ENCODE data around the gene PRDM8.
A peak's percentile ranks its signal among the peaks of the same experiment; 100 is the strongest.

Gene PRDM8

DNA sequence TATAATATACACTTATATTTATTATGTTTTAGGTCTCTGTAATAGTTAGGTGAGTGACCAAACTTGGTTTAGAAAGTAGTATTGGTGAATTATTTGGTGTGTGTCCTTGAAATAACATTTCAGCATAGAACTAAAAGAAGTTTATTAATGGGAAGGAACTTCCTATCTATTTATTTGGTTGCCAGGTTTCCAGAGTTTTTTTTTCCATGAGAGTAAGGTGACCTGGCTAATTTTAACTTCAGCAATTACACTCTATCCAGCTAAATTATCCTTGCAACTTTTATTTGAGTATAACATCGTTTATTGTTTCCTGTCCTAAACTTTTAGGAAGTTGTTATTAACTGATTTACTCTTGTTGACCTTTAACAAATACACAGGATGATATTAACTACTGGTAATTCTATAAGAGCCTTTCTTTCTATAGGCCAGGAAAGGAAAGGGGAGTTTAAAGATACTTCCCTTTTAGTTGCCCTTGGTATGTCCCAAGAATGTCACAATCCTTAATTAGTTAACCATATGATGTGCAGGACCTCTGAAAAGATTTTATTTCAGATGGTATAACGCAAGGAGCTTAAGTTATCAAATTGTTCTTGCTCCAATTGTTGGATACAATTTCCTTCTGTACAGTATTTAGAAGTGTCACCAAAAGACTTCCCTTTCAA lies 18.9 kb downstream of the PRDM8 start:
- DNase-seq (ENCODE audit: insufficient read length, low spot score) = no peak
- no peak for TF ChIP-seq SPI1 (IDR thresholded peaks at IDR 0.05; ENCODE audit: low read depth, low read length)

DNA sequence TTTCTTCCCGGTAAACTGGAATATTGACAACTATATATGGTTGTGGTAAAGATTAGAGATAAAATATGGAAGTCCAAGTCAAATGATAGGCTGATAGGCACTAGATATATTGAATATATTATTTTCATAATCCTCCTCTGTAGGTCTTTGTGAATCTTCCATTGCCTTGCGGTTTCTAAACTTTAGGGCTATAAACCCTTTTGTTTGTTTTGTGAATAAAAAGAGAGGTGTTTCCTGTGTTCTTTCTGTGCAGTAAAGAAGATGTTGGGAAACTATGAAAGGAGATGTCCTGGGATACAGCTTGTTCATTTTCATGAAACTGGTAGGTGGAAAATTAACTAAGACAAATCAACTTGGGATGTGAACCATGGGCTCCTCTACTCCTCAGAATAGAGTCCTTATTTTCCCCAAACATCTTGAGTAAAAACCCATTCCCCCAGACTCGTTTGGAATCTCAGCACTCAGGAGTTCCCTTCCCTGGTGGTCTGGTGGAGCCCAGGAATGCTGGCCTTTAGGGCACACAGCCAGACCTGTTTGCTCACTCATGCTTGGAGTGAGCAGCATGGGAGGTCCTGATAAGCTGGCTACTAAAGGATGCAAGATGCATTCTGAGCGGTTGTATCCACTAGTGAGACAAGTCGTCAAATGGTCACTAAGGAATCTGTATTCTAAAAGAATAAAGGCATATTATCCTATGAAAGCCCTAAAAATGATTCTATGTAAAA lies 22.2 kb downstream of the PRDM8 start:
- DNase-seq (ENCODE audit: insufficient read length, low spot score) (no peak), FAIRE-seq (no peak)
- TF ChIP-seq SPI1 (IDR thresholded peaks at IDR 0.05; ENCODE audit: low read depth, low read length) (no peak), POU2F2 (IDR thresholded peaks at IDR 0.05; ENCODE audit: low read depth, low read length) (no peak), TAF1 (IDR thresholded peaks at IDR 0.05; ENCODE audit: low read depth, low read length) (no peak)

More for the DNA sequence above, 18.9 kb downstream of the PRDM8 start:
- FAIRE-seq = no peak

DNA sequence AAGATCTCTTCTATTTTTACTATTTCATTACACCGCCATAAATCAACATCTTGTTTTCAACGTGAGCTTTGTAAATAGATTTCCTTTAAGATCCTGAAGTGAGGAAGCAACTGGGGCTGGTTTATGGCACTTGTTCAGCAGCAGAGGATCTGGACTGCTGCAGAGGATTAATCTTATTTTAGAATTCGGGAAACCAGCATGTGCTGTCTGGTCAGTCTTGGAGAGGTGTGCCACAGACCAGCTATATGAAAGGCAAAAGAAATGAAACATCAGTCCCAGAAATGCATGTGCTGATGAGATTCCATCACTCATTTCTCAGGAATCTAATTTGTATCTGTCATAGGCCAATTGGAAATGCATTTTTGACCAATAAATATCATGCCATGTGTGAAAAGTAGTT lies 23.4 kb downstream of the PRDM8 start:
- no peak for TF ChIP-seq PAX5 (IDR thresholded peaks at IDR 0.05; ENCODE audit: insufficient read depth, low read length, severe bottlenecking)
- no peak for TF ChIP-seq POU2F2 (IDR thresholded peaks at IDR 0.05; ENCODE audit: low read depth, low read length)
- no peak for TF ChIP-seq POLR2AphosphoS5 (IDR thresholded peaks at IDR 0.05; ENCODE audit: low read depth, low read length)
- no peak for TF ChIP-seq POLR2A (IDR thresholded peaks at IDR 0.05; ENCODE audit: low read depth, low read length)
- TF ChIP-seq TAF1 (IDR thresholded peaks at IDR 0.05; ENCODE audit: low read depth, low read length) = no peak
- no peak for TF ChIP-seq SPI1 (IDR thresholded peaks at IDR 0.05; ENCODE audit: low read depth, low read length)
- FAIRE-seq = no peak
- no peak for DNase-seq (ENCODE audit: insufficient read length, low spot score)

DNA sequence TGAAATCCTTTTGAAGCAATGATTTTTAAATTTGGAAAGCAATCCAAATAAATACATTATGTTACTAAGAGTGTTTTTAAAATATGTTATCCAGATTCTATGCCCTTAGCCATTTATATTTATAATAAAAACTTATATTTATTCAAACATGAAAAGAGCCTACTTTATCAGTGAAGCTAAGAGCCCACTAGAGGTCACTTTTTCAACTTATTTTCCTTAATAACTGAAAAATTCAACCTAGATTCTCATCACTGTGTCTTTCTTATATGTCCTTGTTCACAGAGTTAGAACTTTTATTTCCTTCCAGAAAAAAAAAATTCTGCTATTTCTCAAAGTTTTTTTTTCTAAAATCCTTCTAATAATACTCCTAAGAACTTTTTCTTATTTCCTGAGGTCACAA lies 23.9 kb downstream of the PRDM8 start:
- FAIRE-seq (no peak), DNase-seq (ENCODE audit: insufficient read length, low spot score) (no peak)
- TF ChIP-seq POLR2A (IDR thresholded peaks at IDR 0.05; ENCODE audit: low read depth, low read length) = no peak
- no peak for TF ChIP-seq SPI1 (IDR thresholded peaks at IDR 0.05; ENCODE audit: low read depth, low read length)
- no peak for TF ChIP-seq POU2F2 (IDR thresholded peaks at IDR 0.05; ENCODE audit: low read depth, low read length)
- TF ChIP-seq POLR2AphosphoS5 (IDR thresholded peaks at IDR 0.05; ENCODE audit: low read depth, low read length) = no peak
- no peak for TF ChIP-seq TAF1 (IDR thresholded peaks at IDR 0.05; ENCODE audit: low read depth, low read length)
- TF ChIP-seq PAX5 (IDR thresholded peaks at IDR 0.05; ENCODE audit: insufficient read depth, low read length, severe bottlenecking) = no peak

DNA sequence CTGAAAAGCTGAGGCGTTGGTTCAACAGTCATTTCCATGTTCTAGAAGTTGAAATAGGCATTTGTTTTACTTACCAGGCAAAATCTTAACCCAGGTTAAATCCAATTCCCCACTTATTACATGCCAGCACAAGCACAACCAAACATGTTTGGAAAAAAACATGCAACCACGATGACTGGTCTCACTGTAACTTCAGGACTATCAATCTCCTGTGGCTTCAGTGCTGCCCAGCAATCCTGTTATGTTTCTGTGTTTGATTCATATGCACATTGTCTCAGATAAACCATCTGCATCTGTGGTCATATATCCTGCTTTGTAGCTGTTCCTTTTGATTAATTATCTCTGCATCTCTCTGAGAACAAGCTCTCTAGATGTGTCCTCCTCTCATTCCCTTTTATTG lies 28.3 kb downstream of the PRDM8 start:
- no peak for TF ChIP-seq POLR2A (IDR thresholded peaks at IDR 0.05; ENCODE audit: low read depth, low read length)
- TF ChIP-seq POLR2AphosphoS5 (IDR thresholded peaks at IDR 0.05; ENCODE audit: low read depth, low read length) = no peak
- TF ChIP-seq SPI1 (IDR thresholded peaks at IDR 0.05; ENCODE audit: low read depth, low read length) = no peak
- TF ChIP-seq POU2F2 (IDR thresholded peaks at IDR 0.05; ENCODE audit: low read depth, low read length) = no peak
- no peak for TF ChIP-seq TAF1 (IDR thresholded peaks at IDR 0.05; ENCODE audit: low read depth, low read length)
- no peak for TF ChIP-seq PAX5 (IDR thresholded peaks at IDR 0.05; ENCODE audit: insufficient read depth, low read length, severe bottlenecking)
- DNase-seq (ENCODE audit: insufficient read length, low spot score) (no peak), FAIRE-seq (no peak)

DNA sequence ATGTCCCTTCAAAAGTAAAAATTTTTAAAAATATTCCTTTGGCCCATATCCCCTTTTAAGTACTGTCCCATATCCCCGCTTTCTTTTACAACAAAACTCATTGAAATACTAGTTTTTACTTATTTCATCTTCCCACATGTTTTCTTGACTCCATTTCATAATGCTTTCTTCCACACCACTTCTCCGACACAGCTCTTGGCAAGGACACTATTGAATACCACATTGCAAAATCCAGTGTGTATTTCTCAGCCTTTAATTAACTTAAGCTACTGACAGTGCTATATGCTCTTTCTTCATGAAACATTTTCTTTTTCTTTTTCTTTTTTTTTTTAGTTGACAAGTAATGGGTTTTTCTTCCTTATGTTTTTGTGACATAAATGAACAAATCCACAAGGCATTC lies 28.8 kb downstream of the PRDM8 start:
- TF ChIP-seq TAF1 (IDR thresholded peaks at IDR 0.05; ENCODE audit: low read depth, low read length) (no peak), POU2F2 (IDR thresholded peaks at IDR 0.05; ENCODE audit: low read depth, low read length) (no peak), SPI1 (IDR thresholded peaks at IDR 0.05; ENCODE audit: low read depth, low read length) (no peak), PAX5 (IDR thresholded peaks at IDR 0.05; ENCODE audit: insufficient read depth, low read length, severe bottlenecking) (no peak), POLR2A (IDR thresholded peaks at IDR 0.05; ENCODE audit: low read depth, low read length) (no peak), POLR2AphosphoS5 (IDR thresholded peaks at IDR 0.05; ENCODE audit: low read depth, low read length) (no peak)
- FAIRE-seq = no peak
- no peak for DNase-seq (ENCODE audit: insufficient read length, low spot score)

DNA sequence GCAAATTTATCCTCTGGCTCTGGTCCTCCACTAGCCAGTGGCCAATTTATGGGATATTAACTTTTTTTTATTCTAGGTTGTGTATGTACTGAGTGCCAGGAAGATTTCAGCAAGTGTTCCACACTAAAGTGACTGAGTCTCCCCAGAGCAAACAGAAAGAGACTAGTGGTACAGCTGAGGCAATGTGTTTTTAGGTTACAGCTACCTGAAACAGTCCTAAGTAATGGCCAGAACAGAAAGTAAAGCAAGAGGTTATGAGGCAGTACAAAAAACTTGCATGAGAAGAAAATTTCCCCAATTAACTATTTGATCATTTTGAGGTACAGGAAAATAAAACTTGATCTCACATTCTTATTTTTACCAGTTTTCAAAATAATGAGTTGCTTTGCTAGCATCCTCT lies 31.2 kb downstream of the PRDM8 start:
- FAIRE-seq = peak; percentile 51
- no peak for DNase-seq (ENCODE audit: insufficient read length, low spot score)
- TF ChIP-seq POLR2A (IDR thresholded peaks at IDR 0.05; ENCODE audit: low read depth, low read length) (no peak), POLR2AphosphoS5 (IDR thresholded peaks at IDR 0.05; ENCODE audit: low read depth, low read length) (no peak), PAX5 (IDR thresholded peaks at IDR 0.05; ENCODE audit: insufficient read depth, low read length, severe bottlenecking) (no peak), POU2F2 (IDR thresholded peaks at IDR 0.05; ENCODE audit: low read depth, low read length) (no peak), TAF1 (IDR thresholded peaks at IDR 0.05; ENCODE audit: low read depth, low read length) (no peak), SPI1 (IDR thresholded peaks at IDR 0.05; ENCODE audit: low read depth, low read length) (no peak)

- FAIRE-seq = no peak
These were observed 31.8 kb downstream of the PRDM8 start for GRCh38 chr4:80229128-80229527.

GRCh38 chr4:80229590-80229989 lies 32.3 kb downstream of the PRDM8 start:
- no peak for DNase-seq (ENCODE audit: insufficient read length, low spot score)
- TF ChIP-seq SPI1 (IDR thresholded peaks at IDR 0.05; ENCODE audit: low read depth, low read length) (no peak), PAX5 (IDR thresholded peaks at IDR 0.05; ENCODE audit: insufficient read depth, low read length, severe bottlenecking) (no peak), POLR2A (IDR thresholded peaks at IDR 0.05; ENCODE audit: low read depth, low read length) (no peak)
- FAIRE-seq = no peak

More at GRCh38 chr4:80229128-80229527, 31.8 kb downstream of the PRDM8 start:
- no peak for DNase-seq (ENCODE audit: insufficient read length, low spot score)
- TF ChIP-seq POU2F2 (IDR thresholded peaks at IDR 0.05; ENCODE audit: low read depth, low read length) (no peak), TAF1 (IDR thresholded peaks at IDR 0.05; ENCODE audit: low read depth, low read length) (no peak), SPI1 (IDR thresholded peaks at IDR 0.05; ENCODE audit: low read depth, low read length) (peak; percentile 76), POLR2AphosphoS5 (IDR thresholded peaks at IDR 0.05; ENCODE audit: low read depth, low read length) (no peak), POLR2A (IDR thresholded peaks at IDR 0.05; ENCODE audit: low read depth, low read length) (no peak), PAX5 (IDR thresholded peaks at IDR 0.05; ENCODE audit: insufficient read depth, low read length, severe bottlenecking) (no peak)

- peak; percentile 5 for FAIRE-seq
- TF ChIP-seq POLR2AphosphoS5 (IDR thresholded peaks at IDR 0.05; ENCODE audit: low read depth, low read length) (no peak), PAX5 (IDR thresholded peaks at IDR 0.05; ENCODE audit: insufficient read depth, low read length, severe bottlenecking) (no peak), SPI1 (IDR thresholded peaks at IDR 0.05; ENCODE audit: low read depth, low read length) (no peak), POU2F2 (IDR thresholded peaks at IDR 0.05; ENCODE audit: low read depth, low read length) (no peak), TAF1 (IDR thresholded peaks at IDR 0.05; ENCODE audit: low read depth, low read length) (no peak), POLR2A (IDR thresholded peaks at IDR 0.05; ENCODE audit: low read depth, low read length) (no peak)
- DNase-seq (ENCODE audit: insufficient read length, low spot score) = no peak
These were observed 33.9 kb downstream of the PRDM8 start for GRCh38 chr4:80231180-80231579.
